Panc1 (cell line): Measurements from ENCODE around the gene NTRK2.

Source experiments
- POLR2AphosphoS5 ChIP-seq: IDR thresholded peaks from 2 replicates; pipeline ENCODE4 v1.6.1; 2012; ENCODE audit warnings: mild to moderate bottlenecking, low read depth, low read length, moderate library complexity
- SIN3A ChIP-seq: IDR thresholded peaks from 2 replicates; pipeline ENCODE4 v1.6.1; 2012; ENCODE audit warnings: low read depth, mild to moderate bottlenecking, low read length, moderate library complexity, borderline replicate concordance; ENCODE audit not compliant: insufficient read depth
- TCF7L2 ChIP-seq: IDR thresholded peaks from 2 replicates; pipeline ENCODE4 v1.6.1; 2011; ENCODE audit warnings: mild to moderate bottlenecking, low read depth, low read length, inconsistent platforms
- TF ChIP-seq, protein P1 (sequence below): fragments of 450-650 bp; IDR thresholded peaks from 2 replicates; pipeline ENCODE4 v1.5.1; 2017; ENCODE audit warnings: mild to moderate bottlenecking

DNA sequence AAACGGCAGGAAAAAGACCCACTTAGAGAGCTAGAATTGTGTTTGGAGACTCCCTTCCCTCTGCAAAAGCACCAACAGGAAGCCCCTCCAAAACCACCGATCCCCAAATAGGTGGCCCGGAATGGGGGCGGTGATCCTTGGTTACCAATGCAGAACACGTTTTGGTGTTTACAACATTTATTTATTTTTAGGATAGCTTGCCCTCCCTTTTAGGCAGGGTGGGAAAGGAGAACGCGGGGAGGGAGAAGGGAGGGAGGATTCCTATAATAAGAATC lies 579 bp upstream of the NTRK2 start:
- TF ChIP-seq, protein P1, sequence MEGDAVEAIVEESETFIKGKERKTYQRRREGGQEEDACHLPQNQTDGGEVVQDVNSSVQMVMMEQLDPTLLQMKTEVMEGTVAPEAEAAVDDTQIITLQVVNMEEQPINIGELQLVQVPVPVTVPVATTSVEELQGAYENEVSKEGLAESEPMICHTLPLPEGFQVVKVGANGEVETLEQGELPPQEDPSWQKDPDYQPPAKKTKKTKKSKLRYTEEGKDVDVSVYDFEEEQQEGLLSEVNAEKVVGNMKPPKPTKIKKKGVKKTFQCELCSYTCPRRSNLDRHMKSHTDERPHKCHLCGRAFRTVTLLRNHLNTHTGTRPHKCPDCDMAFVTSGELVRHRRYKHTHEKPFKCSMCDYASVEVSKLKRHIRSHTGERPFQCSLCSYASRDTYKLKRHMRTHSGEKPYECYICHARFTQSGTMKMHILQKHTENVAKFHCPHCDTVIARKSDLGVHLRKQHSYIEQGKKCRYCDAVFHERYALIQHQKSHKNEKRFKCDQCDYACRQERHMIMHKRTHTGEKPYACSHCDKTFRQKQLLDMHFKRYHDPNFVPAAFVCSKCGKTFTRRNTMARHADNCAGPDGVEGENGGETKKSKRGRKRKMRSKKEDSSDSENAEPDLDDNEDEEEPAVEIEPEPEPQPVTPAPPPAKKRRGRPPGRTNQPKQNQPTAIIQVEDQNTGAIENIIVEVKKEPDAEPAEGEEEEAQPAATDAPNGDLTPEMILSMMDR = no peak
- TF ChIP-seq POLR2AphosphoS5 (no peak), TCF7L2 (no peak), SIN3A (no peak)
